Adipocyte (in vitro differentiated cells): ENCODE measurements around the gene MMP28.

Experiments
- DNase-seq: peaks from one replicate; pipeline ENCODE4 v3.0.0-alpha.2; 2015; ENCODE audit warnings: low read depth
- H3K27me3 ChIP-seq: replicated peaks from 2 replicates; pipeline ENCODE4 v1.7.0; 2013; ENCODE audit warnings: mild to moderate bottlenecking, low read length, moderate library complexity; ENCODE audit not compliant: control insufficient read depth, insufficient read depth
- H3K36me3 ChIP-seq: 2 replicates; pipeline ENCODE4 v1.7.0; 2013; ENCODE audit warnings: low read length, mild to moderate bottlenecking, moderate library complexity; ENCODE audit not compliant: control insufficient read depth, insufficient read depth, severe bottlenecking
- H3K4me1 ChIP-seq: 2 replicates; pipeline ENCODE4 v1.7.0; 2013; ENCODE audit warnings: mild to moderate bottlenecking, low read length, moderate library complexity; ENCODE audit not compliant: control insufficient read depth, insufficient read depth
- H3K4me3 ChIP-seq: 2 replicates; pipeline ENCODE4 v1.7.0; 2013; ENCODE audit warnings: mild to moderate bottlenecking, low read length, moderate library complexity
- H3K9ac ChIP-seq: 2 replicates; pipeline ENCODE4 v1.7.0; 2013; ENCODE audit warnings: mild to moderate bottlenecking, low read length, moderate library complexity
- H3K9me3 ChIP-seq: 2 replicates; pipeline ENCODE4 v1.7.0; 2013; ENCODE audit warnings: mild to moderate bottlenecking, low read length, moderate library complexity; ENCODE audit not compliant: control insufficient read depth

MMP28 gene

GRCh38 chr17:35812456-35812855 lies 17.0 kb upstream of the MMP28 start:
- no peak overlapping the region for H3K9ac ChIP-seq
- H3K36me3 ChIP-seq = peaks cover 7% of the 10 kb centered on the region
- H3K9me3 ChIP-seq = no peaks in the 10 kb centered on the region
- H3K4me3 ChIP-seq = no peak overlapping the region
- H3K27me3 ChIP-seq = no peaks in the 10 kb centered on the region
- DNase-seq = peak; percentile 56
- peaks cover 35% of the 10 kb centered on the region for H3K4me1 ChIP-seq

- Histone ChIP-seq H3K27me3 (no peaks in the 10 kb centered on the region), H3K9me3 (no peaks in the 10 kb centered on the region), H3K4me3 (no peak overlapping the region), H3K4me1 (peaks cover 39% of the 10 kb centered on the region), H3K9ac (no peak overlapping the region), H3K36me3 (peaks cover 4% of the 10 kb centered on the region)
- no peak for DNase-seq
Measured at GRCh38 chr17:35811759-35812158, 16.3 kb upstream of the MMP28 start.

- Histone ChIP-seq H3K27me3 (no peaks in the 10 kb centered on the region), H3K4me3 (peak overlapping the region; percentile 92), H3K4me1 (peaks cover 39% of the 10 kb centered on the region), H3K9me3 (no peaks in the 10 kb centered on the region), H3K36me3 (no peaks in the 10 kb centered on the region), H3K9ac (peak overlapping the region; percentile 92)
- DNase-seq = no peak
Measured at GRCh38 chr17:35809855-35810461, 14.5 kb upstream of the MMP28 start.

GRCh38 chr17:35808962-35809854 lies 13.8 kb upstream of the MMP28 start, which contains the start of gene TAF15:
Gene TAF15, plus strand, starts transcription at chr17:35809484. Its CDS starts 86 bp downstream, at chr17:35809570.
- Histone ChIP-seq H3K36me3 (no peaks in the 10 kb centered on the region), H3K9me3 (no peaks in the 10 kb centered on the region), H3K9ac (peak within 1 kb of the TSS; percentile 92), H3K27me3 (no peaks in the 10 kb centered on the region), H3K4me1 (peaks cover 39% of the 10 kb centered on the region), H3K4me3 (peak within 1 kb of the TSS; percentile 92)
- DNase-seq = peak; percentile 99

DNA sequence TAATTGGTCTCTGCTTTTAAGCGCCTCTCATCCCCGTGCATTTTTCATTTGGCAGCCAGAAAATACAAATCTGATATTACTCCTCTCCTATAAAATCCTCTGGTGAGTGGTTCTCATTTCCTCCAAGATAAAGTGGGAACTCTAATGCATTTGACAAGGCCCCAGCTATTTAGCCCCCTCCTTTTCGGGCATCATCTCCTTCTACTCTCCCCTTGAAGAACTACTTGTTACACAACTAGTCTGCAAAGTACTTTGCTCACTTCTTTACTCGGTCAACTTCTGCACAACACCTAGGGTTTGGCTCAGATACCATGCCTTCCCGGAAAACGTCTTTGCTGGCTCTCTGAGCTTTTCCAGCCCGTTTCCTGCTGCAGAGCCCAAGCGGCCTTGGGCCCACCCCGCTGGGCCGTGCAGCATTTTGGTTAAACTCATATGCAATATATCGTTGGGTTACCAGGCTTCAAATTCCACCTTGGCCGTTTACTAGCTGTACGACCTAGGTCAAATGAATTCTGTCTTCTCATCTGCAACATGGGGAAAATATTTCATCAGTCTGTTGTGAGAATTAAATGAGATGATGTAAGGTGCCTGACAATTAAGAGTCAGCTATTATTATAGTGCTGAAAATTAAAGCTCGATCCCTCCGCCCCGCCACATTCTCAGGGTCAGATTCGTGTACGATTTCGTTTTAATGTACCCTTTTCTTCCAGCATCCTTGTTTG lies 13.0 kb upstream of the MMP28 start:
- Histone ChIP-seq H3K36me3 (no peaks in the 10 kb centered on the region), H3K9me3 (no peaks in the 10 kb centered on the region), H3K27me3 (no peaks in the 10 kb centered on the region), H3K4me3 (peak overlapping the region; percentile 92), H3K4me1 (peaks cover 39% of the 10 kb centered on the region), H3K9ac (peak overlapping the region; percentile 92)
- DNase-seq = no peak

DNA sequence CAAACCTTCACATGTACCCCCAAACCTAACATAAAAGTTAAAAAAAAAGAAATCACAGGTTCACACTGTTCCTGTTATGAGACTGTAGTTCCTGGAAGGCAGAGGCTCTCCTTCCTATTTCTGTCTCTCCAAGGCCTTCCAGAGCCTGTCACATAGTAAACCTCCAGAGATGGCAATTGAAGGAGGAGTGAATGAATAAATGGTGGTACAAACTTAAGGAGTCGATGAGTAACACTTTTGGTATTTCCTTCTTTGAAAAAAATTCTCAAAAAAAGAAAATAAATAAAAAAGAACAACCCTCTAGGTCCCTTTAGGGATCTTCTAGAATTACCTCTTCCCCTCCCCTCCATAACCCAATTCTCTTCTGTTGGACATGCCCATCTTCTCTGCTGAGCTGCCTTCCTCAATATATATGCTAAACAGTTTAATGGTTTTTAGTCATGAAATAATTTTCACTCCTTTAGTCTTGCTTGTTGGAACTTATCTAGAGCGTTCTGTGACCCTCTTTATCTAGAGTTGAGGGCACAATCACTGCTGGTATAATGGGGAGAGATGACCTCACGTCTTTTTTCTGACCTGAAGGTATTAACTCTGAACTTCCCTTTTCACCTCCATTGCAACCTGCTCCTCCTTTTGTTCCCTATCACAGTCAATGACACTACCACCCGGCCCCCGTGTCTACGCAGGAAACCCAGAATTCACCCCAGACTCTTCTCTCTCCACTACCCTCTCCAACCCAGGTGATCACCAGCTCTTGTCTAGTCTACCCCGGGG lies 12.1 kb upstream of the MMP28 start:
- peak; percentile 55 for DNase-seq
- Histone ChIP-seq H3K27me3 (no peaks in the 10 kb centered on the region), H3K36me3 (no peaks in the 10 kb centered on the region), H3K9me3 (no peaks in the 10 kb centered on the region), H3K4me3 (no peak overlapping the region), H3K4me1 (peaks cover 39% of the 10 kb centered on the region), H3K9ac (no peak overlapping the region)

DNA sequence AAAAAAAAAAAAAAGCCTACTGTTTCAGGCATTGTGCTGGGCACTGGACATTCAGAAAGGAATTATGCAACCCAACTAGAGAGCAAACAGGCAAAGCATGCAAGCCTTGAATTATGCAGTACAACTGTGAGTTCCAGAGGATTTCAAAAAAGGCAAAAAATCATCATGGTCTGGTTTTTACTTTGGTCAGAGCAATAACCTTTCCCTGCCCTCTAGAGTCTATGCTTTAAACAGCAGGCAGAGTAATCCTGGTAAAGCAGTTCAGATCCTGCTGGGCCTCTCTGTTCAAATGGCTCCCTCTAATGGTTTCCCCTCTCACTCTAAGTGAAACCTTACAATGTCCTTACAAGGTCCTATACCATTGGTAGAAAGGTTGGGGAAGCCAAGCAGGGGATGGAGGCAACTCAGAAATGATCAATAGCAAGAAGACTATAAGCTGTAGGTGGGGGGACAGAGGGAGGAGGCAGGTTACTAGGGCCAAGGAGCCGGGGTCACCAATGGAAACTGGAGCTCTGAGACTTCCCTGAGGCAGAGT lies 9.3 kb upstream of the MMP28 start:
- Histone ChIP-seq H3K9ac (no peak overlapping the region), H3K9me3 (no peaks in the 10 kb centered on the region), H3K36me3 (no peaks in the 10 kb centered on the region), H3K4me1 (peaks cover 23% of the 10 kb centered on the region), H3K4me3 (no peak overlapping the region), H3K27me3 (peaks cover 9% of the 10 kb centered on the region)
- peak; percentile 98 for DNase-seq

DNA sequence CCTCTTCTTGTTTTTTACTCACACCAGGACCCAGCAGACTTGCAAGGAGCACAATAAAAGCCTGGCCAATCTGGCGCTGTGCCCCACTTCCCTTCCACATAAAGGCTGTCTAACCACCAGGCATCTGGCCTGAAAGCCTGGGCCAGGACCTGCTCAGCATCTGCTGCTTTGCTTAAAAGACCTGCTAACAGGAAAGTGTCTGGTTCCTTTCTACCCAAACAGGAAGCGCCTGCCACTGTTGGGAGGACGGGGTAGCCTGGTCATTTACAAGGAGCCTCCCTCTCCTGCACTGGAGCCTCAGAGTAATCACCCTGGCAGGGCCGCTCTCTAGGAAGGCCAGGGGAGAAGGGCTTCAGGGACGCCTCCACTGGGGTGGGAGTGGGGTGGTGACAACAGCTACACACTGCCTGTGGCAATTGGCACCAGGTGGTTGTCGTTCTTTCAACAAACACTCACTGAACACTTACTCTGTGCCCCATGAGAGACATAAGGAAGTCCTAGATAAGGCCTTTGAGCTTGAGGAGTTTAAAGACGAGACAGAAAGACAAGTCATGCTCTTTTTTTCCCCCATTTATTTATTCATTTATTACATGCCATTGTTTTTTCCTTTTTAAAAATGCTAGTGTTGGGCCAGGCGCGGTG lies 6.3 kb upstream of the MMP28 start:
- Histone ChIP-seq H3K4me3 (no peak overlapping the region), H3K36me3 (no peaks in the 10 kb centered on the region), H3K4me1 (peaks cover 6% of the 10 kb centered on the region), H3K27me3 (peaks cover 28% of the 10 kb centered on the region), H3K9ac (no peak overlapping the region), H3K9me3 (no peaks in the 10 kb centered on the region)
- no peak for DNase-seq

DNA sequence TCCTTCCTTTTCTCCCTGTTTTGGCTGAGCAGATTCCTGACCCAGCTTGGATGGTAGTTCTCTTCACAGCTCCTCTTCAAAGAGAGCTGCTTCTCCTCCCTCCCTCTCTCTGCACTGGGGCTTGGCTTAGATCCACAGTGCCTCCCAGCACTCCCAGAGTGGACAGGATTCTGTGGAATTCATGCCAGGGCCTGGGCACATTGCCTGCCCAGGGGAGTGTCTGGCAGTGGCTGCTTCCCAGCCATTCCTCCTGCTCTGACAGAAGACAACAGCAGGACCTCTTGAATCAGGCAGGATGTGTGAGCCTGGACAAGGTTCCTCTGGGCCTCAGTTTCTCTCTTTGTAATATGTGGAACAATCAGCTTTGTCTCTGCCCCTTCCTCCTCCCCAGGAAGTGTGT lies 4.5 kb upstream of the MMP28 start:
- Histone ChIP-seq H3K36me3 (no peaks in the 10 kb centered on the region), H3K4me1 (peaks cover 9% of the 10 kb centered on the region), H3K4me3 (no peak overlapping the region), H3K9me3 (no peaks in the 10 kb centered on the region), H3K27me3 (peaks cover 43% of the 10 kb centered on the region), H3K9ac (no peak overlapping the region)
- peak; percentile 88 for DNase-seq

DNA sequence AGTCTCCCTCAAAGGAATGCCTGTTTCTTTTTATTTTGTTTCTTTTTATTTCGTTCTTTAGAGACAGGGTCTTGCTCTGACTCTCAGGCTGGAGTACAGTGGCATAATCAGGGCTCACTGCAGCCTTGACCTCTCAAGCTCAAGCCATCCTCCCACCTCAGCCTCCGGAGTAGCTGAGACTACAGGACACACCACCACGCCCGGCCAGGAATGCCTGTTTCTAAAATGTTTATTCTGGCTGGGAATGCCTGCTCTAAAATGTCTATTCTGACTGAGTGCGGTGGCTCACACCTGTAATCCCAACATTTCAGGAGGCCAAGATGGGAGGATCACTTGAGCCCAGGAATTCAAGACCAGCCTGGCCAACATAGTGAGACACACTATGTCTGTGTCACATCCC lies 2.5 kb upstream of the MMP28 start:
- no peak for DNase-seq
- H3K36me3 ChIP-seq = no peaks in the 10 kb centered on the region
- H3K9ac ChIP-seq = no peak overlapping the region
- H3K27me3 ChIP-seq = peaks cover 59% of the 10 kb centered on the region
- peaks cover 21% of the 10 kb centered on the region for H3K4me1 ChIP-seq
- H3K4me3 ChIP-seq = no peak overlapping the region
- H3K9me3 ChIP-seq = no peaks in the 10 kb centered on the region
